NOMO-1 (cell line): ENCODE data around the gene KCNIP4.

ENCODE experiments used
- DNase-seq, 2 experiments: peaks; one replicate each; lab custom pipeline; 2025; ENCODE audit not compliant: unreplicated experiment in 2 of 2; lab: John Stamatoyannopoulos, UW

Gene KCNIP4

DNA sequence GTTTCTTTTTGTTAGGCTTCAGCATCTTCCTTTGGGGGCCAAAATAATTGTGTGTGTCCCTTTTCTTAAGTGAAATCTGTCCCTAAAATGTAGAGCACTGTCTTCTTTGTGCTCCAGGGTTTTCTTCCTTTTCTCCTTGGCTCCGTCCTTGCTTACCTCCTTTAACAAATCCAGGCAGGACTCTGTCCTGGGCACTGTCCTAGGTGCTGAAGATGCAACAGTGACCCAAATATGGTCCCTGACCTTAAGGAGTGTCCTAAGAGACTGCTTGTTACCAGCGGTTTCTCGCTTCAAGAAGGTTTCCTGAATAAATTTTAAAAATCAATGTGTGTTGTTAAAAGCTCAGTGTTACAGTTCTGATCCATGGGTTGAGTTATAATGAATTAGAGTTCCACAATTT is 471.8 kb downstream of the KCNIP4 start:
- no peak for DNase-seq

DNA sequence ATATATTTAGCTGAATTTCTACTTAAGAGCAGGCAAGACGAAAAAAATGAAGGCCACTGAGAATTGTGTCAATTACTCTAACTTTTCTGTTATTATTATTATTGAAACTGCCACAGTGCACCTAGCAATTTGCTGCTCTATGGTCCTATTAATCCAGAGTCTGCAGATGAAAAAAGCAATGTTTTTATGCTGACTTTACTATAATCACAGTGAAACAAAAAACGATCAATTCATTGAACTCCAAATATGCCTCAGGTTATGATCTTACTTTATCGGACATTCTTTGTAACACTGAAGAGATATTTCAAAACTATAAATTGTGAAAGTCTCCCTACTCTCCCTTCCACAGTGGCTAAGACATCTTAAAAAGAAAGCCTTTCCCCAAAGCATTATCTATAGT is 474.4 kb downstream of the KCNIP4 start:
- DNase-seq, result no peak

DNA sequence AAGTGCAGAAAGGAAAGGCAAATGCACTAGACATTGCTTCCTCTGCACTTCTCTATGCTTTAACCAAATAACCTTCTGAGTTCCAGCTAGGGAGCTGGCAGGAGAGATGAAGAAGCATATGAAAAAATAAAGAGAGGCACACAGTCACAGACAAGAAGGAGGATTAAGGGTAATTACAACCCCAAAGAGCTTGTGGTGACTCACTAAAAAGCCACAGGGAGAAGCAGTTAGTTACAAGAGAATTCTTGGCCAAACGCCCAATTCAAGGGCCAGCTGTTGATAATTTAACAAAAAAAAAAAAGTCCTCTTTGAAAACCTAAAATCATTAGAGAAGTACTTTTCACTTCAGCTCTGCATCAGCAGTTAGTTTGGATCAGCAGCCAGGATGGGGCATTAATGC is 478.0 kb downstream of the KCNIP4 start:
- DNase-seq, result no peak

DNA sequence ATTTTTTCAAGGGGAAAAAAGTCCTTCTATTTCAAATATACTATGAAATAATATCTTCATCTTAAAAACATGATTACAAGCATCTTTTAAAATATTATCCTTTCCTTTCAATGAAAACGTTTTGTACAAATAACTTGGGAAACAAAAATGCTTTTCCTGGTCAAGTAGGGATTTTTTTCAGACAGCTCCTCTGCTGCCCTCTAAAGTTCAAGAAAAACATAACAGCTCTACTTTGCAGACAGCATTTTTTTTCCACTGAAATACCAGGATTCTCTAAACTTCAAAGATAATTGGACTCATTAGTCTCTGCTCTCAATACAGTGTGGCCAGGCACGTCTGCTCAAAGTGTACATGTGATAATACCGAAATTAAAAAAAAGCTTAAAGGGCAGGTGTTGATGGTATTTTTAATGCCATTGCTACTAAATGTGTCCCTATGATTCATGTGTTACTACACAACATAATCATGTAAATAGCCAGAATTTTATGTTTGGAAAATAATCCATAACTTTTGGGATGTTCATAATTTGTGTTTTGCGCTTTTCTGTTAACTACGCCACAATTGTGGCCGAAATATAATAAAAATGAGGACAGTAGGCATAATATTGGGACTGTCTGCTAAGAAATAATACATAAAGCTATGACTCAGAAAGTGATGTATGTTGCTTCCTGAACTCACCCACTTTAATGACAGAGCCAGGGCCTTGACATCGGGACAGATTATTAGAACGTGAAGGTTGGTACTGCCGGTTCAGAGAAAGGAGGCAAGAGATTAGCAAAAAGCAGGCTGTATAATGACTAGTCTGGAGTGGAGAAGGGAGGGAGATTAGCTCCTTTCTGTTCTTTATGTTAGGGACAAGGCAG is 478.9 kb downstream of the KCNIP4 start:
- DNase-seq, result no peak

DNA sequence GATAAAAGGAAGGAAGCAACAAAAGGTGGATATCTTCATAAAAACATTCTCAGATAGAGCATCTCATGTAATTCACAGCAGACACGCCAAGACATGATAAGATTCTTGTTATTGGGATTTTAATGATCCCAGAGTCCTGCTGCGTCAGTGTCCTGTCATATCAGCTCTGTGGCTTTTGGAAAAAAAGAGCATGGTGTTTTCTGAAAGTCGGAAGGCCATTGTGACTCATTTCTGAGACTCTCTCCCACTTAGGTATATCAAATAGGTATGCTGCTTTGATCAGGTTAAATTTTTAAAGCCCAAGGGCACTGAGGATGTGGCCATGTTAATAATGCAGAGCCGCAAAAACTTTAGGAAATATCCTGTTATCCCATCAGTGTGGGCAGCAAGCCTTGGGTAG is 481.0 kb downstream of the KCNIP4 start:
- DNase-seq, result no peak

DNA sequence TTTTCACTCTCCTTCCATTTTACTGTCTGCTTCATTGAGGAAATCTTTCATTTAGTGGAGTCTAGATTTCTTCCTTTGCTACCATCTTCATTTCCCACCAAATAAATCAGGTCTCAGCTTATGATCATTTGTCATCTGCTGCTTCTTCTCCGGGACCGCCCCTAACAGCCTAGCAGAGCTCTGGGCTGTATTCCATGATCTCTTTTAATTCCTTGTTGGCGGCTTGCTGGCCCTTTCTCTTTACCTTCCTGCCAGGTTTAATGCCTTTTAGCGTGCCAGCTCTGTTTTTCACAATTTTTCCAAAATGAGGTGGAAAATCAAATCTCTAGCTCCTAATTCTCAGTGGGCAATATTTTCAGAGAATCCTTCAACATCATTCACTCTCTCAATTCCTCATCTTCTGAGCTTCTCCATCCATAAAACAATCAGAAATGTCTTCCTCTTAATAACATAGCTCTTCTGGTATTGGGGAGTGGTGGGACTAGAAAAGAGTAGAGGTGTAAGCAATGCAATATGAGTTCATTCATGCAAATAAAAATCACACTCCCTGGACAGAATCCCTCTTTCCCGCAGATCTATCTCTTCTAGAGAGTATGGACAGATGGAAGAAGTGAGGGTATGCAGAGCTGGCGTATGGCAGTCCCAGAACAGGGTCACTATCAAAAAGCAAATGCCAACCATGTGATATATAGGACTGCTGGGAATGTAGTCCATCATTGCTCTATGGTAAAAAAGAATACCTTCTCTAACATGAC is 491.3 kb downstream of the KCNIP4 start:
- DNase-seq, result no peak

DNA sequence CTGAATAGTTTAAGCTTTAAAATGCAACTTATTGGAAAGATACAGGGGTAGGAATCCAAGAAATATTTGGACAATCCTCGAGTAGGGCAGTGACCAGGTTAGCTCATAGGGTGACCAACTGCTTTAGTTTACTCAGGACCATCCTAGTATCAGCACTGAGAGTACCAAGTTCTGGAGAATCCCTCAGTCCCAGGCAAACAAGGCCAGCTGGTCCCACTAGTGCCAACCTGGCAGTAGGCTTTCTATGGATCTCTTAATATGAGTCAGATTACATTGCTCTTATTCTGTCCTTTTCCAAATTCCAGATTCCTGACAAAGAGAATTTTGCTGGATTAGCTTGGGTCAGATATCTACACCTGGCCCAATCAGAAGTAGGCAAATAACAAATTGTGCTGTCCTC is 493.7 kb downstream of the KCNIP4 start:
- DNase-seq, result no peak

DNA sequence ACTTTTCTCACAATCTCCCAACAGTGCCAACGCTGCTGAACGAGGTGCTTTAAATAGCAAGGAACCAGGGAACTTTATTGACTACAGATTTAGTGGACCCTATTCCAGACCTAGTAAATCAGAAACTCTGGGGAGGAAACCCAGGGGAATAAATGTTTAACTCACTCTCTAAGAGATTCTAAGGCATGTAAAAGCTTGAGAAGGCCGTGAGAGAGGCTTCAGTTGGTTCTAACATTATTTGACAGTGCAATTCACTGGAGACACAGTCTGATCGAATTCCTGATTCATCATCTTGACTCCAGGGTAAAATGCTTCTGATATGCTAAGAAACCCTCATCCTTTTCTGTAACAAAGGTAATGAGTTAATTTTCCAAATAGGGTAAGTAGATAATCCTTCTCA is 494.4 kb downstream of the KCNIP4 start:
- DNase-seq, result no peak

DNA sequence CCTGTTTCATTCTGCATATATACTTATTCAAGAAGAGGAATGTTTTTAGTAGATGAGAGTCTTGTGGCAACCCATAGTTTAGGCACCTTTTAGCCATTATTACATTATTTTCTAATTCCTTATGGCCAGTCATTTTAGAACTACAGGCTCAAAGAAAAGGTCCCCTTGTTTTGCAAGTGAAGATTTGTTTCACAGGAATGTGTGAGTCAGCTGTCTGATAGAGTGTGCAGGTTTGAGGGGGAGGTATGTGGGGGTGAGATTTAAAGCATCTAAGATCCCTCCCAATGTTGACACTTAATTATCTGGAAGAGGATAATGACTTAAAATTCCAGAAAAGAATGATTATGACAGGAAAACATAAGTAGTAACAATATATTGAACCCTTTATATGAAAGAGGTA is 495.6 kb downstream of the KCNIP4 start:
- DNase-seq, result no peak

DNA sequence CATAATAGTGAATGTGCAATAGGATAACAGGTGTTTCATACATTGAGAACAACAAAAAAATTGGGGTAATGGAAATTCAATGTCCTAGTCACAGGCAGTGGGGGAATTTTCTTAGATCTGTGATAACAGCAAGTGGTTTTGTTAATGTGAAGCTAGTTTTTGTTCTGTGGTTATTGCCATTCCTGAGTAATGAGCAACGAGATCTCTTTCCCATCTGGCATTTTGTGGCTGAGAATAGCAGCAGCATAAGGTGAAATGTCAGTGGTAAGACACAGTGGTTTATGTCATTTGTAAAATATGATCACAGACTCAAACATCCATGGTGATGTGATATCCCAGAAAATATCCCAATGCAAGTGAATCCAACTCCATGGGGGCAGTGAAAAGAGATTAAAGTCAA is 497.5 kb downstream of the KCNIP4 start:
- no peak for DNase-seq

DNA sequence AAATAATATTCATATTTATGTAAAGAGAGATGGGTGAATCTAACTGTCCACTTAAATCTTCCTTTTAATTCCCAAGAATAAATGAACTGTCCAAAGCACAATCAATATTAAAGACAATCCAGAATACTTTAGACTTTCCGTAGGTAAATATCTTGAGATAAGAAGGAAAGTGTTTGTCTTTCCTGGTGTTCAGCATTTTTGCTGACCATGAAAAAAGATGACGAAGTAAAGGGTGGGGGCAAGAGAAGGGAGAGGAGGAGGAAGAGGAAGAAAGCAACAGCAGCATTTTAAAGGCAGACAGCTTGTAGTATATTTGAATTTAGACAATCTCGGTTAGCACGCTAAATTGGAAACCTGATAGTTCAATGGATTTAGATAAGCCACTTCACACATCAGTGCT is 498.2 kb downstream of the KCNIP4 start:
- DNase-seq, result no peak

DNA sequence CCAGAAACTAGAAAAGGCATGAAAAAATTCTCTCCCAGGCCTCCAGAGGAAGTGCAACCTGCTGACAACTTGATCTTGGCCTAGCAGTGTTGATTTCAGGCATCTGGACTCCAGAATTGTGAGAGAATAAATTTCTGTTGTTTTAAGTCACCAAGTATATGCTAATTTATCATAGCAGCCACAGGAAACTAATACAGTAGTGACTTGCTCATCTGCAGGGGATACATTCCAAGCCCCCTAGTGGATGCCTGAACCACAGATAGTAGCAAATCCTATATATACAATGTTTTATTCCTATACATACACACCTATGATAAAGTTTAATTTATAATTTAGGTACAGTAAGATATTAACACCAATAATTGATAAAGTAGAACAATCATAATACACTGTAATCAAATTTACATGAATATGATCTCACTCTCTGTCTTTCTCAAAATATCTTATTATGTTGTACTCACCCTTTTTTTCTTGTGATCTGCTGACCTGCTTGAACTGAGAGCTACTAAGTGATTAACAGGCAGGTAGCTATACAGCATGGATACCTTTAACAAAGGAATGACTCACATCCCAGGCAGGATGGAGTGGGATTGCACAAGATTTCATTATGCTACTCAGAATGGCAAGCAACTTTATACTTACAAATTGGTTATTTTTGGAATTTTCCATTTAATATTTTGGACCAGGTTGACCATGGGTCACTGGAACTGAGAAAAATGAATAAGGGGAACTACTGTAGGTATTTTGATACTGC is 501.1 kb downstream of the KCNIP4 start:
- DNase-seq, result no peak

DNA sequence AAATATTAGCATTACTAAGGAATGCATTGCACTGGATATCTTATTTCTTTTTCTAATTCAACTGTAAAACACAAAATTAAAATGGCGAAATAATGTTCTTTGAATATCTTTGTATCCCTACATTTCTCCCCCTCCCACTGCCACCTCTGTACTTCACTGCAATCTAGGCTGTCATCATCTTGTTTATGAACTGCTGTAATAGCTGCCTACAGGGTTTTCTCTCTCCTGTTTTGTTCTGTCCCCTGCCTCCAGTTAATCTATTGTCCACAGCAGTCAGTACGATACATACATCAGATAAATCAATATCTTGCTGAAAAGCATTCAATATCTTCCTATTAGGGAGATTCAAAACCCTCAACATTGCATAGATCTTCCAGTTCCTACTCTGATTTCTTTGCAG is 528.4 kb downstream of the KCNIP4 start:
- no peak for DNase-seq

DNA sequence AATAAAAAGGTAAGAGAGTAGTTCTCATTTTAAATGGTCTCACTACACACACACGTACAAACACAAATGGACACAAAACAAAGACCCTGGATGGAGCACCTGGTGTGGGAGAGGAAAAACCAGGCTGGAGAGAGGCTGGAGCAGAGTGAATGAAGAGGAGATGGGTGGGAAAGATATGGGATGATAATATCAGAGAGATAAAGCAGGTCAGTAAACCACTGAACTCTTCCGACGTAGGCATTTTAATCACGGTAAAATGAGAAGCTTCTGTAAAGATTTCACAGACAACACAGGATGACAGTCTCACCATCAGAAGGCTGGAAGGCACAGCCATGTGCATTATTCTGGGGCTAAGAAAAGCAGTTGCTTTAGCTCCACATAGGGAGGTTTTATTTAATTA is 532.8 kb downstream of the KCNIP4 start:
- no peak for DNase-seq

DNA sequence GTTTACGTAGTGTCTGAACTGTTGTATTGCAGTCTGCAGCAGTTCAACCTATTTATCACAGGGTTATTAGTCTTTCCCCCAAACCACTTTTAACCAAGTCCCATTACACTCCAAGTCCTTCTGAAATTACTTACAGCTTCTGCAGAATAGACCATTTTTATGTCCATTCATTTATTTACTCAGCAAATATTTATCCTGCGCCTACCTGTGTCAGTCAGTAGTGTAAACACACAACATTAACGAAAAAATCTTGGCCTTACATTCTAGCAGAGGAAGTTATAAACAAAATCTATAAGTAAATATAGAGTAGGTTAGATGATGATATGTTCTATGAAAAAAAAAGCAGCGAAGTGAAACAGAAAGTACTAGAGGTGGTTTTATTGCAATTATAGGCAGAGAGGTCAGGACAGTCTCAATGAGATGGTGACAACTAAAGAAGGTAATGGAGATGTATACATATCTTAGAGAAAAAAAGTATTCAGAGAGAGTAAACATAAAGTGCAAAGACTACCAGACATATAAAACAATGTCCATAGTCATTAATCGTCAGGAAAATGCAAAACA is 534.7 kb downstream of the KCNIP4 start:
- no peak for DNase-seq

DNA sequence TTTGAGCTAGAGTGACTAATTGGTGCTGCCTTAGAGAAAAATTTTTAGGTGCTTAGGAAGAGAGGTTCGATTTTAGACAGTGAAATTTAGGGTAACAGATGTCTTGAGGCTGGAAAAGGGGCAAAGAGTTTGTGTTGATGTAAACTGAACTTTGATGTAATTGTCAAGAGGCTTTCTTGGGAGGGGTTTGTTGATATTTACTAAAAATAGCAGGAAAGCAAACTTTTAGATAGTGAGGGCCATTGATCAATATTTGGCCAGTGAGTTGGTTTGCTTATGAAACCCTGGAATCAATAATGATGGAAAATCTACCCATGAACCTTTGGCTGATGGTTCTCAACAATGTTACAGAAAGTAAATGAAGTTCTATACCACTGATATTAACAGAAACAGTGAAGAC is 537.5 kb downstream of the KCNIP4 start:
- DNase-seq, result no peak

DNA sequence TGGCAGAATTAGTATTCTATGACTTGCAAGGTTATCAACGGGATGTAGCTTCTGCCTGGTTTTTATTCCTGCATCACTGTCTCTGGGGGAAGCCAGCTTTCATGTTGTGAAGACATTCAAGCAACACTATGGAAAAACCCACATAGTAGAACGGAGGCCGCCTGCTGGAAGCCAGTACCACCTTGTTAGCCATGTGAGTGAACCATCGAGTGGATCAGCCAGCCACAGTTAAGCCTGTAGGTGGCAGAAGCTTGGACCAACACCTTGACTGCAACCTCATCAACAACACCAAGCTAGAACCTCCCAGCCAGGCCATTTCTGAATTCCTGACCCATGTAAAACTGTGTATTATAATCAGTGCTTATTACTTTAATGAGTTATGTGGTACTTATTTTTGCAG is 538.2 kb downstream of the KCNIP4 start:
- DNase-seq, result no peak

DNA sequence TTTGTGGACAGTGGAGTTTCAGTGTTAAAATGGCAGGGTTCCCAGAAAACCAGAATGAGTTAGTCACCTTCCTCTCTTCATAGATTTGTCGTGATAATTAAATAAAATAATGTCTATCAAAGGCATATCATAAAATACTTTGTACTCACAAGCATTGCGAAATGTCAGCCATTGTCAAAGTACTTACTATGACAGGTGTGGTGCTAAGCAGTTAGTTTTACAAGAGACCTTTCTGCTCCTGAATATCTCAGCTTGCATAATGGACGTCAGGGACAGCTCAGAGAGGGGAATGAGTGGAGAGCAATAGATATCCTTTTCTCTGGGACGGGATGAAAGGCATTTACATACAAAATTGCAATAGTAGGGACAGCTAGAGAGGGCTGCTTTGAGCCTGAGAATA is 560.9 kb downstream of the KCNIP4 start:
- no peak for DNase-seq

DNA sequence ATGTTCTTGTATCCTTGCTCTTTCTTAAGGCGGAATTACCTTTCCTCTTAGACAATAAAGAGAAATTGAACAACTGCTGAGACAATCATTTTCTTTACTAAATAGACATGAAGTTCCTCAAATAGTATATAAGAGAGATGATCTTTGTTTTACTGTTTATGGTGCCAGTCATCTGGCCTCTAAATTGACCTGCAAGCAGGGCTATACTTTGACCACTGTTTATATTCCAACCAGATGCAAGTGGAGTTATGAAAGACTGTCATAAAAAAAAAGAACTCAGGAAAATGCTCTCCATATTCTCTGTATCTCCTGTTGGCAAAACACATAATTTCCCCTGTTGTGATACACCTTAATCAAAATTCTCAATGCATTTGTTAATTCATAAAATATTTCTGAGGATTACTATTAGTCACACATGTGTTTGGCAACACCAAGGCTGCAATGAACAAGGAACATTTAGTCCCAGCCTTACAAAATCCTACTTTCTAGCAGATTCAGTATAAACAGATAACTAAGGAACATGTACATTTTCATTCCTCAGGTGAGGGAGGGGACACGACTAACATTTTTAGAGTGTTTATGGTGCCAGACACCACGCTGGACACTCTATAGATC is 562.3 kb downstream of the KCNIP4 start:
- no peak for DNase-seq

DNA sequence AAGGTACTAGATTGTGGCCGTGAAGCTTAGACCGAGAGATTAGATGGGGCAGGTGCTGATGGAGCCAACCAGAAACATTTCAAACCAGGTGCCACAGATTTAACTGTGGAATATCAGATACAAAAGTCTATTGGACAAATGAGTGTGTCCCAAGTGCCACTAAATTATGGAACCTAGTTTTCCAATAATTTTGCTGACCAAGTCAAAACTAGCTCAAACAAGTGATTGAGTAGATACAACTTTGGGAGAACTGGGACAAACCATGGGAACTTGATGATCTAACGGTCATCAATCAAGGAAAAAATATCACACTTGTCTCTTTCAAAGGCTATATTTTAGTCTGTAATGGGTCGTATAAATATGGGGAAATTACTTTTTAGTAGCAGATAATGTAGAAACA is 562.9 kb downstream of the KCNIP4 start:
- DNase-seq, result no peak

DNA sequence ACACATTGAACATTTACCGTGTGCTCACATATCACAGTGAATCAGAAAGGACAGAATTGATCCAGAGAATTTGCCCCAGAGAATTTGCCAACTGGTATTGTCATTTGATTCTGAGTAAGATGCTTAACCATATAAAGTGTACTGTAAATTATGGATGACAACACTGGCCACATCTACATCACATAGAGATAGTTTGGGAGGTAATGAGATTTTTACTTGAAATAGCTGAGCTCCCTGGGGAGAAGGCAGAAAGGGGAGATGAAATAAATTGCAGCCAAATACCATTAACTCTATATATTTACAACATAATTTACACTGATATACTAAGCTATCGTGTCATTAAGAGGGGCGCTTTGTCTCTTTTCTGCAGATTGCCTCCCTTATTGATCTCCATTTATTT is 564.0 kb downstream of the KCNIP4 start:
- no peak for DNase-seq
